Measurements from ENCODE around the gene NR1D1.

DNA sequence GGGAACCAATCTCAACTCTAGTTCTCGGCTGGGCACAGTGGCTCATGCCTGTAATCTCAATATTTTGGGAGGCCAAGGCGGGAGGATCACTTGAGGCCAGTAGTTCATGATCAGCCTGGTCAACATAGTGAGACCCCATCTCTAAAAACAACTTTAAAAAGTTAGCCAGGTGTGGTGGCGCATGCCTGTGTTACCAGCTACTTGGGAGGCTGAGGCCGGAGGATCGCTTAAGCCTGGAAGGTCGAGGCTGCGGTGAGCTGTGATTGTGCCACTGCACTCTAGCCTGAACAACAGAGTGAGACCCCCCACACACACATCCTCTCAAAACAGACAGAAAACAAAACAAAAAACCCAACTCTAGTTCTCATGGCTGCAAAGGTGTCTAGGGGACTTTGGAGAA lies 32.7 kb downstream of the NR1D1 start:
- no peak for TF ChIP-seq YY1 (IDR thresholded peaks at IDR 0.05; ENCODE audit: extremely low read depth, insufficient replicate concordance, low read depth, low read length)
- TF ChIP-seq, protein P1, sequence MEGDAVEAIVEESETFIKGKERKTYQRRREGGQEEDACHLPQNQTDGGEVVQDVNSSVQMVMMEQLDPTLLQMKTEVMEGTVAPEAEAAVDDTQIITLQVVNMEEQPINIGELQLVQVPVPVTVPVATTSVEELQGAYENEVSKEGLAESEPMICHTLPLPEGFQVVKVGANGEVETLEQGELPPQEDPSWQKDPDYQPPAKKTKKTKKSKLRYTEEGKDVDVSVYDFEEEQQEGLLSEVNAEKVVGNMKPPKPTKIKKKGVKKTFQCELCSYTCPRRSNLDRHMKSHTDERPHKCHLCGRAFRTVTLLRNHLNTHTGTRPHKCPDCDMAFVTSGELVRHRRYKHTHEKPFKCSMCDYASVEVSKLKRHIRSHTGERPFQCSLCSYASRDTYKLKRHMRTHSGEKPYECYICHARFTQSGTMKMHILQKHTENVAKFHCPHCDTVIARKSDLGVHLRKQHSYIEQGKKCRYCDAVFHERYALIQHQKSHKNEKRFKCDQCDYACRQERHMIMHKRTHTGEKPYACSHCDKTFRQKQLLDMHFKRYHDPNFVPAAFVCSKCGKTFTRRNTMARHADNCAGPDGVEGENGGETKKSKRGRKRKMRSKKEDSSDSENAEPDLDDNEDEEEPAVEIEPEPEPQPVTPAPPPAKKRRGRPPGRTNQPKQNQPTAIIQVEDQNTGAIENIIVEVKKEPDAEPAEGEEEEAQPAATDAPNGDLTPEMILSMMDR (IDR thresholded peaks at IDR 0.05 in 2 of 3, conservative IDR thresholded peaks at IDR 0.05 in 1 of 3; ENCODE audit: borderline replicate concordance in 1 of 3, insufficient read depth in 1 of 3, low read depth in 2 of 3, low read length in 2 of 3): no peak
- TF ChIP-seq EZH2phosphoT487 (IDR thresholded peaks at IDR 0.05; ENCODE audit: borderline replicate concordance): no peak
